HCT116 (cell line): ENCODE measurements around the gene LMO2. TPM values are rescaled to one million over a fixed set of nuclear protein-coding genes. Genes with fewer than 3 reads are reported as not detected.
A peak's percentile ranks its signal among the peaks of the same experiment; 100 is the strongest.

Experiments
- ATAC-seq: fragments of 200-7000 bp; cut with Tn5 transposase; 2 replicates; pipeline ENCODE4 v1.9.1; 2020; ENCODE audit warnings: mild to moderate bottlenecking, moderate library complexity
- BruUV-seq: library from RNA; stranded (reverse); fragments of 400-500 nt; replicated peaks from 2 replicates; lab custom pipeline; 2021; lab: Mats Ljungman, UMichigan
- CTCF ChIA-PET: fragments of 300-600 bp; sonication (Branson Sonifier 250); formaldehyde crosslinking; loops from one replicate; lab custom pipeline; 2021; ENCODE audit warnings: antibody characterized with exemption; lab: Charles Lee
- POLR2A ChIA-PET: fragments of 300-600, 350-600 bp; sonication (Branson Sonifier 250); formaldehyde crosslinking; loops from one replicate; lab custom pipeline; 2021; ENCODE audit warnings: antibody characterized with exemption; lab: Charles Lee
- RAD21 ChIA-PET, 2 experiments: fragments of 300-600 bp; sonication (Branson Sonifier 250); formaldehyde crosslinking; loops; one replicate each; lab custom pipeline; 2023; ENCODE audit warnings: low total read pairs in 2 of 2; ENCODE audit not compliant: uncharacterized antibody in 2 of 2, unreplicated experiment in 2 of 2, low non-redundant PET in 1 of 2; lab: Charles Lee
- DNase-seq: peaks from one replicate; pipeline ENCODE4 v3.0.0-alpha.2; 2010; ENCODE audit warnings: low read depth, low spot score
- H2AFZ ChIP-seq: fragments of 200-600 bp; shearing (Covaris generic), sonication (generic); 2 replicates; pipeline ENCODE4 v1.6.1; 2017; ENCODE audit warnings: low read depth, mixed run types, mixed read lengths, antibody characterized with exemption, low read length; ENCODE audit not compliant: poor library complexity, severe bottlenecking
- H3K27ac ChIP-seq: 2 replicates; pipeline ENCODE4 v1.5.1; 2012; ENCODE audit warnings: low read depth, low read length
- H3K27me3 ChIP-seq: fragments of 200-600 bp; sonication (generic); 2 replicates; pipeline ENCODE4 v1.6.1; 2016; ENCODE audit warnings: mixed run types, low read length, mixed read lengths; ENCODE audit not compliant: insufficient read depth
- H3K36me3 ChIP-seq, 2 experiments: fragments of 200-500 bp in 1 of 2; fragments of 200-600 bp in 1 of 2; sonication (Bioruptor generic) in 1 of 2; sonication (generic) in 1 of 2; 2 replicates each; pipeline versions ENCODE4 v1.5.1 to v1.6.1; 2014 to 2016; ENCODE audit warnings: low read length in 2 of 2, inconsistent platforms in 1 of 2, mixed read lengths in 1 of 2, mixed run types in 1 of 2; ENCODE audit not compliant: insufficient read depth in 2 of 2, control insufficient read depth in 1 of 2
- H3K4me1 ChIP-seq, 2 experiments: fragments of 200-600 bp in 1 of 2; sonication (generic) in 1 of 2; 2 replicates each; pipeline versions ENCODE4 v1.5.1 to v1.6.1; 2012 to 2017; ENCODE audit warnings: low read length in 2 of 2, inconsistent platforms in 1 of 2, mild to moderate bottlenecking in 1 of 2, mixed read lengths in 1 of 2, mixed run types in 1 of 2, moderate library complexity in 1 of 2; ENCODE audit not compliant: insufficient read depth in 2 of 2, control insufficient read depth in 1 of 2
- H3K4me2 ChIP-seq: fragments of 200-600 bp; sonication (generic); 2 replicates; pipeline ENCODE4 v1.6.1; 2017; ENCODE audit warnings: mixed run types, low read length, mixed read lengths
- H3K4me3 ChIP-seq, 2 experiments: fragments of 200-600 bp in 1 of 2; sonication (generic) in 1 of 2; replicated peaks in 1 of 2; 2 replicates each; pipeline ENCODE4 v1.5.1; 2011 to 2016; ENCODE audit warnings: low read length in 2 of 2, control low read depth in 1 of 2, low read depth in 1 of 2, mild to moderate bottlenecking in 1 of 2, mixed read lengths in 1 of 2, mixed run types in 1 of 2
- H3K79me2 ChIP-seq: fragments of 200-600 bp; sonication (generic); 2 replicates; pipeline ENCODE4 v1.6.1; 2017; ENCODE audit warnings: mild to moderate bottlenecking, mixed run types, low read length, moderate library complexity, mixed read lengths; ENCODE audit not compliant: insufficient read depth
- H3K9ac ChIP-seq: fragments of 200-600 bp; sonication (generic); 2 replicates; pipeline ENCODE4 v1.6.1; 2016; ENCODE audit warnings: low read length, mixed read lengths
- H3K9me2 ChIP-seq: fragments of 200-600 bp; sonication (generic), shearing (Covaris generic); 2 replicates; pipeline ENCODE4 v1.6.1; 2017; ENCODE audit warnings: mixed run types, mild to moderate bottlenecking, moderate library complexity; ENCODE audit not compliant: insufficient read depth
- H3K9me3 ChIP-seq, 2 experiments: fragments of 200-500 bp in 1 of 2; fragments of 200-600 bp in 1 of 2; sonication (Bioruptor generic) in 1 of 2; sonication (generic) in 1 of 2; 2 replicates each; pipeline ENCODE4 v1.6.1; 2014 to 2017; ENCODE audit warnings: low read length in 2 of 2, mixed read lengths in 2 of 2, inconsistent platforms in 1 of 2, low read depth in 1 of 2, mild to moderate bottlenecking in 1 of 2, mixed run types in 1 of 2, moderate library complexity in 1 of 2; ENCODE audit not compliant: control insufficient read depth in 1 of 2, insufficient read depth in 1 of 2
- H4K20me1 ChIP-seq: fragments of 200-600 bp; sonication (generic), shearing (Covaris generic); 2 replicates; pipeline ENCODE4 v1.6.1; 2017; ENCODE audit warnings: mixed run types, mild to moderate bottlenecking, moderate library complexity; ENCODE audit not compliant: insufficient read depth
- CBX3 ChIP-seq: IDR thresholded peaks from 2 replicates; pipeline ENCODE4 v1.6.1; 2012; ENCODE audit warnings: low read depth
- CEBPB ChIP-seq: IDR thresholded peaks from 2 replicates; pipeline ENCODE4 v1.6.1; 2012; ENCODE audit warnings: low read depth
- EZH2 ChIP-seq: fragments of 200-600 bp; sonication (generic); IDR thresholded peaks from 2 replicates; pipeline ENCODE4 v1.6.1; 2017; ENCODE audit warnings: antibody characterized with exemption, mixed run types
- FOSL1 ChIP-seq: IDR thresholded peaks from 2 replicates; pipeline ENCODE4 v1.6.1; 2012; ENCODE audit warnings: low read depth
- JUND ChIP-seq: IDR thresholded peaks from 2 replicates; pipeline ENCODE4 v1.6.1; 2012
- MAX ChIP-seq: IDR thresholded peaks from 2 replicates; pipeline ENCODE4 v1.6.1; 2012
- POLR2AphosphoS5 ChIP-seq: IDR thresholded peaks from 2 replicates; pipeline ENCODE4 v1.6.1; 2011; ENCODE audit warnings: mild to moderate bottlenecking, low read depth, low read length, moderate library complexity
- SIN3A ChIP-seq: IDR thresholded peaks from 2 replicates; pipeline ENCODE4 v1.6.1; 2012; ENCODE audit warnings: low read depth
- SRF ChIP-seq: IDR thresholded peaks from 2 replicates; pipeline ENCODE4 v1.6.1; 2012; ENCODE audit warnings: low read depth
- TCF7L2 ChIP-seq: IDR thresholded peaks from 2 replicates; pipeline ENCODE4 v1.7.0; 2011; ENCODE audit warnings: borderline replicate concordance, inconsistent platforms; ENCODE audit not compliant: insufficient read depth, insufficient read length; ENCODE audit errors: extremely low read depth
- ZBTB33 ChIP-seq: IDR thresholded peaks from 2 replicates; pipeline ENCODE4 v1.6.1; 2011; ENCODE audit warnings: mild to moderate bottlenecking, low read length, moderate library complexity; ENCODE audit not compliant: insufficient replicate concordance; ENCODE audit errors: extremely low read depth
- ZFX ChIP-seq: fragments of 450-650 bp; IDR thresholded peaks from 2 replicates; pipeline ENCODE4 v1.6.1; 2017
- ZNF274 ChIP-seq: fragments of 200-500 bp; sonication (Bioruptor generic); IDR thresholded peaks from 2 replicates; pipeline ENCODE4 v1.6.1; 2014; ENCODE audit warnings: mild to moderate bottlenecking, low read depth, low read length, inconsistent platforms
- intact Hi-C: fragments of 100-400 bp; cut with micrococcal nuclease; formaldehyde crosslinking; loops from 2 replicates; pipeline ENCODE4 v1.10.0; 2022
- total RNA-seq: library from RNA; stranded (reverse); gene quantifications from one replicate; pipeline ENCODE4 v1.2.1, GENCODE V29; 2021; ENCODE audit not compliant: unreplicated experiment
- TF ChIP-seq, protein P1 (sequence below), 3 experiments: fragments of 200-600 bp in 1 of 3; sonication (generic) in 1 of 3; IDR thresholded peaks in 2 of 3; conservative IDR thresholded peaks in 1 of 3; 2 replicates each; pipeline ENCODE4 v1.5.1; 2012 to 2017; ENCODE audit warnings: low read depth in 2 of 3, low read length in 2 of 3, antibody characterized with exemption in 1 of 3, borderline replicate concordance in 1 of 3, control low read depth in 1 of 3, mild to moderate bottlenecking in 1 of 3, mixed read lengths in 1 of 3, mixed run types in 1 of 3, moderate library complexity in 1 of 3; ENCODE audit not compliant: insufficient read depth in 1 of 3
- TF ChIP-seq, protein P2 (sequence below): IDR thresholded peaks from 2 replicates; pipeline ENCODE4 v1.6.1; 2012

The LMO2 gene
- total RNA-seq, 1 experiment from 2014 or later: 2.8 TPM

DNA sequence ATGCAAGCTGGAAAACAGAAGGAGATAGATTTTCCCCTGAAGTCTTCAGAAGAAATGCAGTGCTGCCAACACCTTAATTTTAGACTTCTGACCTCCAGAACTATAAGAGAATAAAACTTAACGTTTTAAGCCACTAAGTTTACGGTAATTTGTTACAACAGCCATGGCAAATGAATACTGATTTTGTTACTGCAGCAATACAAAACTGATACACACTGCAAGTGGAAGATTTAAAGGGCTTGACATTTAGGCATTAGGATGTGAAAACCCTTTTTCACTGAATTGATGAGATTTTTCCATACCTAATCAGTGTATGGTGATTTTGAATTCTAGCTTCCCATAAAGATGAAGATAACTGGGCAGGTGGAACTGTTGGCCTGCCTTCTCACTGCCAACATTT is 22.1 kb upstream of the LMO2 start (continued):
- TF ChIP-seq ZBTB33 (no peak), ZFX (no peak), SRF (no peak), POLR2AphosphoS5 (no peak), FOSL1 (no peak), ZNF274 (no peak), TCF7L2 (no peak)

- H3K36me3 ChIP-seq: no peaks in the 10 kb centered on the region
- peaks cover 5 to 10% of the 10 kb centered on the region in 2 experiments; a peak in 3 of 4 replicates for H3K4me1 ChIP-seq
- BruUV-seq: no TSS peak
- H3K79me2 ChIP-seq: no peaks in the 10 kb centered on the region
- no peaks in the 10 kb centered on the region for H3K9me2 ChIP-seq
- ChIA-PET POLR2A (interaction anchor here (0.7 kb wide), 1 partner anchor 23 kb away, joined by 4 read pairs; no protein-coding TSS in a partner anchor), RAD21 (interaction anchor here in 1 of 2 experiments (0.6 kb wide), 1 partner anchor 765 kb away, joined by 3 read pairs; no protein-coding TSS in a partner anchor), CTCF (no interaction called here)
- intact Hi-C loops: no loop called here
- ATAC-seq: peak; percentile 52
- no peak overlapping the region for H2AFZ ChIP-seq
- H4K20me1 ChIP-seq: no peaks in the 10 kb centered on the region
- H3K9ac ChIP-seq: no peak overlapping the region
- H3K4me2 ChIP-seq: peak overlapping the region; percentile 42
- peak; percentile 10 for DNase-seq
- no peak overlapping the region for H3K4me3 ChIP-seq
- no peaks in the 10 kb centered on the region for H3K9me3 ChIP-seq
- H3K27ac ChIP-seq: no peak overlapping the region
- H3K27me3 ChIP-seq: no peaks in the 10 kb centered on the region
- peak; percentile 48; the same call in 1 of the 2 replicates for TF ChIP-seq MAX
- no peak for TF ChIP-seq ZNF274
- no peak for TF ChIP-seq SIN3A
- TF ChIP-seq, protein P1, sequence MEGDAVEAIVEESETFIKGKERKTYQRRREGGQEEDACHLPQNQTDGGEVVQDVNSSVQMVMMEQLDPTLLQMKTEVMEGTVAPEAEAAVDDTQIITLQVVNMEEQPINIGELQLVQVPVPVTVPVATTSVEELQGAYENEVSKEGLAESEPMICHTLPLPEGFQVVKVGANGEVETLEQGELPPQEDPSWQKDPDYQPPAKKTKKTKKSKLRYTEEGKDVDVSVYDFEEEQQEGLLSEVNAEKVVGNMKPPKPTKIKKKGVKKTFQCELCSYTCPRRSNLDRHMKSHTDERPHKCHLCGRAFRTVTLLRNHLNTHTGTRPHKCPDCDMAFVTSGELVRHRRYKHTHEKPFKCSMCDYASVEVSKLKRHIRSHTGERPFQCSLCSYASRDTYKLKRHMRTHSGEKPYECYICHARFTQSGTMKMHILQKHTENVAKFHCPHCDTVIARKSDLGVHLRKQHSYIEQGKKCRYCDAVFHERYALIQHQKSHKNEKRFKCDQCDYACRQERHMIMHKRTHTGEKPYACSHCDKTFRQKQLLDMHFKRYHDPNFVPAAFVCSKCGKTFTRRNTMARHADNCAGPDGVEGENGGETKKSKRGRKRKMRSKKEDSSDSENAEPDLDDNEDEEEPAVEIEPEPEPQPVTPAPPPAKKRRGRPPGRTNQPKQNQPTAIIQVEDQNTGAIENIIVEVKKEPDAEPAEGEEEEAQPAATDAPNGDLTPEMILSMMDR (IDR thresholded peaks at IDR 0.05 in 2 of 3, conservative IDR thresholded peaks at IDR 0.05 in 1 of 3; ENCODE audit: borderline replicate concordance in 1 of 3, insufficient read depth in 1 of 3, low read depth in 2 of 3, low read length in 2 of 3): no peak
- no peak for TF ChIP-seq POLR2AphosphoS5
- TF ChIP-seq, protein P2, sequence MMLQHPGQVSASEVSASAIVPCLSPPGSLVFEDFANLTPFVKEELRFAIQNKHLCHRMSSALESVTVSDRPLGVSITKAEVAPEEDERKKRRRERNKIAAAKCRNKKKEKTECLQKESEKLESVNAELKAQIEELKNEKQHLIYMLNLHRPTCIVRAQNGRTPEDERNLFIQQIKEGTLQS: no peak
- TF ChIP-seq EZH2: no peak
- TF ChIP-seq JUND: peak; percentile 68; the same call in 1 of the 2 replicates
- TF ChIP-seq CBX3: peak; percentile 16; the same call in 1 of the 2 replicates
- TF ChIP-seq CEBPB: peak; percentile 76
- TF ChIP-seq SRF: no peak
- TF ChIP-seq TCF7L2: no peak
- TF ChIP-seq ZBTB33: no peak
Observed at GRCh38 chr11:33912405-33913361, 20.8 kb upstream of the LMO2 start.
